Measurements from ENCODE around the gene ZNF536. TPM values are rescaled to one million over a fixed set of nuclear protein-coding genes. Genes with fewer than 3 reads are reported as not detected.

The ZNF536 gene
- total RNA-seq, 1 experiment from 2014 or later, result not detected

- Histone ChIP-seq H3K27ac (ENCODE audit: low read length) (no peak overlapping the region), H3K79me2 (ENCODE audit: low read length) (no peaks in the 10 kb centered on the region), H3K4me3 (ENCODE audit: low read length) (no peak overlapping the region), H3K36me3 (ENCODE audit: low read depth, low read length) (no peaks in the 10 kb centered on the region), H2AFZ (ENCODE audit: low read length) (no peak overlapping the region), H3K4me1 (ENCODE audit: insufficient read depth, low read length) (no peaks in the 10 kb centered on the region), H3F3A (ENCODE audit: low read length, unreplicated experiment) (no peaks in the 10 kb centered on the region), H4K20me1 (ENCODE audit: low read length) (no peaks in the 10 kb centered on the region), H3K9me3 (ENCODE audit: low read length) (no peaks in the 10 kb centered on the region), H3K9ac (ENCODE audit: low read length) (no peak overlapping the region), H3K4me2 (ENCODE audit: low read length) (no peak overlapping the region), H3K27me3 (ENCODE audit: low read length) (no peaks in the 10 kb centered on the region), H3K9me2 (replicated peaks; ENCODE audit: low read length) (no peaks in the 10 kb centered on the region)
- ChIA-PET POLR2A (ENCODE audit: unreplicated experiment) (no interaction called here), CTCF (no interaction called here)
- no peak for TF ChIP-seq EZH2 (IDR thresholded peaks at IDR 0.05; ENCODE audit: low read length, unreplicated experiment)
- no peak for TF ChIP-seq CTCF (conservative IDR thresholded peaks at IDR 0.05; ENCODE audit: low read depth, low read length)
- TF ChIP-seq EZH2phosphoT487 (IDR thresholded peaks at IDR 0.05; ENCODE audit: borderline replicate concordance, low read length), result no peak
- no peak for ATAC-seq
- intact Hi-C loops (cut with micrococcal nuclease), result no loop called here
- no peak for DNase-seq
- no TSS peak for BruUV-seq (replicated peaks)
Observed at GRCh38 chr19:30522341-30522740, 150.2 kb downstream of the ZNF536 start.

GRCh38 chr19:30523791-30524190, 151.6 kb downstream of the ZNF536 start:
- Histone ChIP-seq H3F3A (ENCODE audit: low read length, unreplicated experiment) (no peaks in the 10 kb centered on the region), H4K20me1 (ENCODE audit: low read length) (no peaks in the 10 kb centered on the region), H3K27ac (ENCODE audit: low read length) (no peak overlapping the region), H3K4me3 (ENCODE audit: low read length) (no peak overlapping the region), H3K4me1 (ENCODE audit: insufficient read depth, low read length) (no peaks in the 10 kb centered on the region), H3K9me2 (replicated peaks; ENCODE audit: low read length) (no peaks in the 10 kb centered on the region), H3K36me3 (ENCODE audit: low read depth, low read length) (no peaks in the 10 kb centered on the region), H2AFZ (ENCODE audit: low read length) (no peak overlapping the region), H3K4me2 (ENCODE audit: low read length) (no peak overlapping the region), H3K79me2 (ENCODE audit: low read length) (no peaks in the 10 kb centered on the region), H3K27me3 (ENCODE audit: low read length) (no peaks in the 10 kb centered on the region), H3K9me3 (ENCODE audit: low read length) (no peaks in the 10 kb centered on the region), H3K9ac (ENCODE audit: low read length) (no peak overlapping the region)
- DNase-seq, result no peak
- ChIA-PET CTCF (no interaction called here), POLR2A (ENCODE audit: unreplicated experiment) (no interaction called here)
- no peak for ATAC-seq
- BruUV-seq (replicated peaks), result no TSS peak
- TF ChIP-seq EZH2phosphoT487 (IDR thresholded peaks at IDR 0.05; ENCODE audit: borderline replicate concordance, low read length) (no peak), CTCF (conservative IDR thresholded peaks at IDR 0.05; ENCODE audit: low read depth, low read length) (no peak), EZH2 (IDR thresholded peaks at IDR 0.05; ENCODE audit: low read length, unreplicated experiment) (no peak)
- intact Hi-C loops (cut with micrococcal nuclease), result no loop called here

GRCh38 chr19:30525383-30525782, 153.2 kb downstream of the ZNF536 start:
- Histone ChIP-seq H3K9ac (ENCODE audit: low read length) (no peak overlapping the region), H3K9me3 (ENCODE audit: low read length) (no peaks in the 10 kb centered on the region), H3K36me3 (ENCODE audit: low read depth, low read length) (no peaks in the 10 kb centered on the region), H3K27ac (ENCODE audit: low read length) (no peak overlapping the region), H3K4me1 (ENCODE audit: insufficient read depth, low read length) (no peaks in the 10 kb centered on the region), H2AFZ (ENCODE audit: low read length) (no peak overlapping the region), H3K9me2 (replicated peaks; ENCODE audit: low read length) (no peaks in the 10 kb centered on the region), H3K27me3 (ENCODE audit: low read length) (no peaks in the 10 kb centered on the region), H3K4me2 (ENCODE audit: low read length) (no peak overlapping the region), H3K4me3 (ENCODE audit: low read length) (no peak overlapping the region), H4K20me1 (ENCODE audit: low read length) (no peaks in the 10 kb centered on the region), H3K79me2 (ENCODE audit: low read length) (no peaks in the 10 kb centered on the region), H3F3A (ENCODE audit: low read length, unreplicated experiment) (no peaks in the 10 kb centered on the region)
- ChIA-PET POLR2A (ENCODE audit: unreplicated experiment) (no interaction called here), CTCF (no interaction called here)
- ATAC-seq (no peak), DNase-seq (no peak)
- BruUV-seq (replicated peaks), result no TSS peak
- TF ChIP-seq EZH2phosphoT487 (IDR thresholded peaks at IDR 0.05; ENCODE audit: borderline replicate concordance, low read length), result no peak
- TF ChIP-seq CTCF (conservative IDR thresholded peaks at IDR 0.05; ENCODE audit: low read depth, low read length), result no peak
- TF ChIP-seq EZH2 (IDR thresholded peaks at IDR 0.05; ENCODE audit: low read length, unreplicated experiment), result no peak
- intact Hi-C loops (cut with micrococcal nuclease), result no loop called here
